ENCODE measurements around the gene FLNC. TPM values are rescaled to one million over a fixed set of nuclear protein-coding genes. Genes with fewer than 3 reads are reported as not detected.

The FLNC gene
- total RNA-seq, 1 donor from 2014 or later: 839 TPM

DNA sequence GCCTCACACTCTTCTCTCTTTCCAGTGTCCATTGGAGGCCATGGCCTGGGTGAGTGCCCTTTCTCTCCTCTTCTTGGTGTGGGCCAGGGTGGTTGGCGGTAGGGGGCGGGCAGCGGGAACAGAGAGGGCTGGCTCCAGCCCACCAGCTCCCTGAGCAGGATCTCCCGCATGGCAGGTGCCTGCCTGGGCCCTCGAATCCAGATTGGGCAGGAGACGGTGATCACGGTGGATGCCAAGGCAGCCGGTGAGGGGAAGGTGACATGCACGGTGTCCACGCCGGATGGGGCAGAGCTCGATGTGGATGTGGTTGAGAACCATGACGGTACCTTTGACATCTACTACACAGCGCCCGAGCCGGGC, 18.9 kb downstream of the FLNC start:
- no peak overlapping the region for H3K27ac ChIP-seq (replicated peaks)
- intact Hi-C loops (cut with micrococcal nuclease): no loop called here
- H3K36me3 ChIP-seq: peaks cover 99% of the 10 kb centered on the region
- DNase-seq: no peak
- no peaks in the 10 kb centered on the region for H3K4me1 ChIP-seq
- TF ChIP-seq, protein P1, sequence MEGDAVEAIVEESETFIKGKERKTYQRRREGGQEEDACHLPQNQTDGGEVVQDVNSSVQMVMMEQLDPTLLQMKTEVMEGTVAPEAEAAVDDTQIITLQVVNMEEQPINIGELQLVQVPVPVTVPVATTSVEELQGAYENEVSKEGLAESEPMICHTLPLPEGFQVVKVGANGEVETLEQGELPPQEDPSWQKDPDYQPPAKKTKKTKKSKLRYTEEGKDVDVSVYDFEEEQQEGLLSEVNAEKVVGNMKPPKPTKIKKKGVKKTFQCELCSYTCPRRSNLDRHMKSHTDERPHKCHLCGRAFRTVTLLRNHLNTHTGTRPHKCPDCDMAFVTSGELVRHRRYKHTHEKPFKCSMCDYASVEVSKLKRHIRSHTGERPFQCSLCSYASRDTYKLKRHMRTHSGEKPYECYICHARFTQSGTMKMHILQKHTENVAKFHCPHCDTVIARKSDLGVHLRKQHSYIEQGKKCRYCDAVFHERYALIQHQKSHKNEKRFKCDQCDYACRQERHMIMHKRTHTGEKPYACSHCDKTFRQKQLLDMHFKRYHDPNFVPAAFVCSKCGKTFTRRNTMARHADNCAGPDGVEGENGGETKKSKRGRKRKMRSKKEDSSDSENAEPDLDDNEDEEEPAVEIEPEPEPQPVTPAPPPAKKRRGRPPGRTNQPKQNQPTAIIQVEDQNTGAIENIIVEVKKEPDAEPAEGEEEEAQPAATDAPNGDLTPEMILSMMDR (IDR thresholded peaks at IDR 0.05; ENCODE audit: borderline replicate concordance): no peak
- no peak overlapping the region for H3K4me3 ChIP-seq
- no peaks in the 10 kb centered on the region for H3K27me3 ChIP-seq (ENCODE audit: low read depth)
- no peaks in the 10 kb centered on the region for H3K9me3 ChIP-seq (replicated peaks)

DNA sequence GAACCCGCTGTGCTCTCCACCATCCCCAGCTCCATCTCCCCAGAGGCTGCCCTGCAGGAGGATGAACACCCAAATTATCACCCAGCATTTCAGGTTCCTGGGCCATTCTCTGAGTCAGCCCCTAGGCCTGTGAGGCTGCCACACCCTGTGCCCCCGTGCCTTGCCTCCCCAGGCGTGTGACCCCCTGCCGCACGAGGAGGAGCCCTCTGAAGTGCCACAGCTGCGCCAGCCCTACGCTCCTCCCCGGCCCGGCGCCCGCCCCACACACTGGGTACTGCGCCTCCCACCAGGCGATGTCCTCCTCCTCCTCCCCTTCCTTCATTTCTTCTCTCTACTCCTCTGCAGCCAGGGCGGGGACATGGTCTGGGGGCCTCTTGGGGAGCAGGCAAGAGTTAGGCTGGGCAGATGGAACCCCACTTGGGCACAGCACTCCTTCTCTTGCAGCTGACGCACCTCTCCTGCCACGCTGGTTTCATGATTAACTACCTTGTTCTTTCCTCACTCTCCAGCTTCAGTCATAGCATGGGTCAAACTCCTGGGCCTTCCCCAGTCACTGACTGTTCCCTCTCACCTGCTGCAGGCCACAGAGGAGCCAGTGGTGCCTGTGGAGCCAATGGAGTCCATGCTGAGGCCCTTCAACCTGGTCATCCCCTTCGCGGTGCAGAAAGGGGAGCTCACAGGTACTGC, 19.7 kb downstream of the FLNC start:
- Histone ChIP-seq H3K36me3 (peaks cover 99% of the 10 kb centered on the region), H3K9me3 (replicated peaks) (no peaks in the 10 kb centered on the region), H3K27ac (replicated peaks) (peak overlapping the region; percentile 12), H3K27me3 (ENCODE audit: low read depth) (no peaks in the 10 kb centered on the region), H3K4me3 (no peak overlapping the region), H3K4me1 (no peaks in the 10 kb centered on the region)
- TF ChIP-seq, protein P1 (IDR thresholded peaks at IDR 0.05; ENCODE audit: borderline replicate concordance): no peak
- no peak for DNase-seq
- intact Hi-C loops (cut with micrococcal nuclease): no loop called here

DNA sequence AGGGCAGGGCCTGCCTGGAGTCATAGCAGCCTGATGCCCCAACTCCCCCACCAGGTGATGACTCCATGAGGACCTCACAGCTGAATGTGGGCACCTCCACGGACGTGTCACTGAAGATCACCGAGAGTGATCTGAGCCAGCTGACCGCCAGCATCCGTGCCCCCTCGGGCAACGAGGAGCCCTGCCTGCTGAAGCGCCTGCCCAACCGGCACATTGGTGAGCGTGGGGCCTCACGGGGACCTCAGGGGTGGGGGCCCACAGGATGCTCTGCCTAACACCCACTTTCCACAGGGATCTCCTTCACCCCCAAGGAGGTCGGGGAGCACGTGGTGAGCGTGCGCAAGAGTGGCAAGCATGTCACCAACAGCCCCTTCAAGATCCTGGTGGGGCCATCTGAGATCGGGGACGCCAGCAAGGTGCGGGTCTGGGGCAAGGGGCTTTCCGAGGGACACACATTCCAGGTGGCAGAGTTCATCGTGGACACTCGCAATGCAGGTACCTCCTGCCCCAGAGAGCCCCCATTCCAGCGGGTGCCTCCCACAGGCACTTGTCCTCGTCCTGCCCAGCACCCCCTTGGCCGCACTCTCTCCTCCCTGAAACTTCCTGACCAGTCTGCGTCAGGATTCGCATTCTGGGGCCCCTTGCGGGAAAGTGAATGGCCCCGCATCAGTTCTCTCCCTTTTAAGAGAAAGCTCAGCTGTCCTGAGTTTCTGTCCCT, 22.5 kb downstream of the FLNC start:
- no peak overlapping the region for H3K4me3 ChIP-seq
- no peaks in the 10 kb centered on the region for H3K9me3 ChIP-seq (replicated peaks)
- H3K36me3 ChIP-seq: peaks cover 95% of the 10 kb centered on the region
- H3K27ac ChIP-seq (replicated peaks): no peak overlapping the region
- TF ChIP-seq, protein P1 (IDR thresholded peaks at IDR 0.05; ENCODE audit: borderline replicate concordance): no peak
- intact Hi-C loops (cut with micrococcal nuclease): no loop called here
- no peaks in the 10 kb centered on the region for H3K27me3 ChIP-seq (ENCODE audit: low read depth)
- no peak for DNase-seq
- H3K4me1 ChIP-seq: peaks cover 10% of the 10 kb centered on the region

DNA sequence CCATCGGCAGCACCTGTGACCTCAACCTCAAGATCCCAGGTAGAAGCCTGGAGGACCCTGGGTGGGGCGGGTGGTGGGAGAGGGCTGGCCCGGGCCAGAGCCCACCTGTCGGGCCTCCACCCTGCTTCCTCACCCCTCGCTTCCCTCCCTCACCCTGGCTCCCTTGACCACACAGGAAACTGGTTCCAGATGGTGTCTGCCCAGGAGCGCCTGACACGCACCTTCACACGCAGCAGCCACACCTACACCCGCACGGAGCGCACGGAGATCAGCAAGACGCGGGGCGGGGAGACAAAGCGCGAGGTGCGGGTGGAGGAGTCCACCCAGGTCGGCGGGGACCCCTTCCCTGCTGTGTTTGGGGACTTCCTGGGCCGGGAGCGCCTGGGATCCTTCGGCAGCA, 23.6 kb downstream of the FLNC start:
- TF ChIP-seq, protein P1 (IDR thresholded peaks at IDR 0.05; ENCODE audit: borderline replicate concordance): no peak
- peak overlapping the region; percentile 12 for H3K27ac ChIP-seq (replicated peaks)
- H3K36me3 ChIP-seq: peaks cover 84% of the 10 kb centered on the region
- H3K9me3 ChIP-seq (replicated peaks): no peaks in the 10 kb centered on the region
- peaks cover 16% of the 10 kb centered on the region for H3K4me1 ChIP-seq
- intact Hi-C loops (cut with micrococcal nuclease): no loop called here
- DNase-seq: no peak
- no peak overlapping the region for H3K4me3 ChIP-seq
- H3K27me3 ChIP-seq (ENCODE audit: low read depth): no peaks in the 10 kb centered on the region

DNA sequence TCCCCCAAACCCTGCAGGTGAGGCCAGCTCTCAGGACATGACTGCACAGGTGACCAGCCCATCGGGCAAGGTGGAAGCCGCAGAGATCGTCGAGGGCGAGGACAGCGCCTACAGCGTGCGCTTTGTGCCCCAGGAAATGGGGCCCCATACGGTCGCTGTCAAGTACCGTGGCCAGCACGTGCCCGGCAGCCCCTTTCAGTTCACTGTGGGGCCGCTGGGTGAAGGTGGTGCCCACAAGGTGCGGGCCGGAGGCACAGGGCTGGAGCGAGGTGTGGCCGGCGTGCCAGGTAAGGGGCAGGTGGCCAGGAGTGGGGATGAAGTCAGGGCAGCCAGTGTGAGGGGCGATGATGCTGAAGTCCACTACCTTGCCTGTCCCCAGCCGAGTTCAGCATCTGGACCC, 24.2 kb downstream of the FLNC start:
- peaks cover 78% of the 10 kb centered on the region for H3K36me3 ChIP-seq
- no peak overlapping the region for H3K4me3 ChIP-seq
- peaks cover 22% of the 10 kb centered on the region for H3K4me1 ChIP-seq
- no peak for DNase-seq
- no peaks in the 10 kb centered on the region for H3K27me3 ChIP-seq (ENCODE audit: low read depth)
- TF ChIP-seq, protein P1 (IDR thresholded peaks at IDR 0.05; ENCODE audit: borderline replicate concordance): no peak
- no peak overlapping the region for H3K27ac ChIP-seq (replicated peaks)
- intact Hi-C loops (cut with micrococcal nuclease): no loop called here
- no peaks in the 10 kb centered on the region for H3K9me3 ChIP-seq (replicated peaks)
